GM21737 (cell line): ENCODE results near the gene RHBG.
"Not testable (repeated sequence)": the region's sequence is repeated elsewhere in the genome, so short reads cannot be mapped to it uniquely, and the experiment has no call there.

Experiments
- ATAC-seq: cut with Tn5 transposase; IDR thresholded peaks from one replicate; pipeline ENCODE4 v1.9.1; 2021; ENCODE audit warnings: mild to moderate bottlenecking, moderate library complexity; ENCODE audit not compliant: unreplicated experiment

Gene RHBG

GRCh38 chr1:156359973-156360372, 9.0 kb upstream of the RHBG start:
- ATAC-seq, result no peak

- ATAC-seq, result no peak
These were observed 8.5 kb upstream of the RHBG start for GRCh38 chr1:156360534-156360933.

DNA sequence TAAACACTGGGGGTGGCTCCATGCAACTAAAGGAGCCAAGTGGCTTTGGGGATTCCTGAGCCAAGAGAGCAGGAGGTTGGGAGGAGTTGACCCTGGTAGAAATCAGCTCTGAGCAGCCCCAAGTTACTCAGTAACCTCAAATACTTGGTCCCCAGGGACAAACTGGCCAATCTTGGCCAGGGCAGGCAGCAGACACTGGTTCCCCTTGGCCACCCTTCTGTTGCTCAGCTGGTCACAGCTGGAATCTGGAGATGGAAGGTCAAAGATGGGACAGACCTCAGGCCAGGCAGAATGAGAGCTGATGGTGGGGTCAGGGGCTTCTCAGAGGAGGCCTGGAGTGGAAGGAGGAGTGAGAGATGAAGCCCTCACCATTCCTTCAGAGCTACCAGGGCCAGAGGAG, 3.3 kb upstream of the RHBG start:
- ATAC-seq, result no peak

DNA sequence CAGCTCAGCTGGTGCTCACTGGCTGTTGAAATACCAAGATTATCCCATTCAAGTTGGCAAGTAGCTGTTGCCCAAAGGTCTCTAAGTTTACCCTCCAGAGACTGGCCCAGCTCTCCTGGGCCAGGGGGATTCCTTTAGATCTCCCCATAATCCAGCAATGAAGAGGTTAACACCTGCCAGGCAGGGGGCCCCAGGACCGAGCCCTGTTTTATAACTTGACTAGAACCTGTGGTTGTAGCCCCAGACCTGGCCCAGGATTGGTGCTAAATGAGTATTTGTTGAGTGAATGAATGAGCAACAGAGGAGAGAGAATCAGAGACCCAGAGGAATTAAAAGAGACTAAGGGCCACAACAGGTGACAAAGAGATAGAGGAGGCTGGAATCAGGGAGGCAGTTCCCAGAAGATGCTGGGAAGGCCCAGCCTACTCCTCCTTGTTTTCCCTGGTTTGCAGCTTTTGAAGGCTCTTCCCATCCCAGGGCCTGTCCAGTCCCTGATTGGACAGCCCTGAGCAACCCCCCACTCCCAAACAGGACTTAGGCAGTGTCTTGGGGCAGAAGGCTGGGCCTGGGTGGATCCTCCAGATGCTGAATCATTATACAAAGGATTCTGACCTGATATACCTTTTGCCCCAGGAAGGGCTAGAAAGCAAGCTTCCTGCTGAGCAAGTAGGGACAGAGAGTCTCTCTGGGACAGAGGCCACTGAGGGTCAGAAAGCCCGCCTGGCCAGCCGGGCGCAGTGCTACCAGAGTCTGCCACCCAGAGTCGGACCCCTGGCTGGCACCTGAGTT, 2.4 kb upstream of the RHBG start:
- no peak for ATAC-seq

- no peak for ATAC-seq
These were observed 1.4 kb upstream of the RHBG start for GRCh38 chr1:156367383-156368156.

- ATAC-seq, result no peak
These were observed 803 bp upstream of the RHBG start for GRCh38 chr1:156368157-156368658.

DNA sequence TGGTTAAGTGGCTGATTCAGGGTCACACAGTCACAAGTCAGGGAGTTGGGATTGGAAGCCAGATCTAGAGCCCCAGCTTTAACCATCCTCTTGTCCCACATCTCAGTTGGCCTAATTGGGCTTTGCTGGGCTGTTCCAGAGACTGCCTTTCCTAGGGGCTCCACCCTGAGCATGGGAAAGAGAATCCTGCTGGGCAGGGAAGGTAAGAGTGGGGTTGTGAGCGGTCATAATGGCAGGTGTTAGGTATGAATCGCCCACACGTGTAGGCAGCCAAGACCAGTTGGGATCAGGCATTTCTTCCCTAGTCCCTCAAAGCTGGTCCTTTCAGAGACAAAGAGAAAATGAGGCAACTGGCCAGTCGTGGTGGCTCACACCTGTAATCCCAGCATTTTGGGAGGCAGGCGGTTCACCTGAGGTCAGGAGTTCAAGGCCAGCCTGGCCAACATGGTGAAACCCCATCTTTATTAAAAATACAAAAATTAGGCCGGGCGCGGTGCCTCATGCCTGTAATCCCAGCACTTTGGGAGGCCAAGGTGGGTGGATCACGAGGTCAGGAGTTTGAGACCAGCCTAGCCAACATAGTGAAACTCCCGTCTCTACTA, 775 bp downstream of the RHBG start:
- ATAC-seq, result not testable (repeated sequence)

- no peak for ATAC-seq
These were observed 2.7 kb downstream of the RHBG start for GRCh38 chr1:156371553-156372264.

- no peak for ATAC-seq
These were observed 3.2 kb downstream of the RHBG start for GRCh38 chr1:156372265-156372586.

GRCh38 chr1:156372876-156373275, 3.9 kb downstream of the RHBG start:
- no peak for ATAC-seq

- ATAC-seq, result no peak
These were observed 4.5 kb downstream of the RHBG start for GRCh38 chr1:156373546-156373945.

DNA sequence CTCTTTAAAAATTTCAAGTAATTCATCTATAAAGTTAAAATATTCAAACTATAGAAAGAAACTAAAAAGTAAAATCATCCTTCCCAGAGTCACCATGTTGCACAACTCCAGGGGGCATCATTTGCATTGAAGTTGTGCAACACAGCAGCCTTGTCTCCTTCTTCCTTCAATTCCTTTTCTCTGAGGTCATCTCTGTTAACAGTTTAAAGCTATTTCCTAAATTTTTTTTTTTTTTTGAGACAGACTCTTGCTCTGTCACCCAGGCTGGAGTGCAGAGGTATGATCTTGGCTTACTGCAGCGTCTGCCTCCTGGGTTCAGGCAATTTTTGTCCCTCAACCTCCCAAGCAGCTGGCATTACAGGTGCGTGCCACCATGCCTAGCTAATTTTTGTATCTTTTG, 7.1 kb downstream of the RHBG start:
- no peak for ATAC-seq

DNA sequence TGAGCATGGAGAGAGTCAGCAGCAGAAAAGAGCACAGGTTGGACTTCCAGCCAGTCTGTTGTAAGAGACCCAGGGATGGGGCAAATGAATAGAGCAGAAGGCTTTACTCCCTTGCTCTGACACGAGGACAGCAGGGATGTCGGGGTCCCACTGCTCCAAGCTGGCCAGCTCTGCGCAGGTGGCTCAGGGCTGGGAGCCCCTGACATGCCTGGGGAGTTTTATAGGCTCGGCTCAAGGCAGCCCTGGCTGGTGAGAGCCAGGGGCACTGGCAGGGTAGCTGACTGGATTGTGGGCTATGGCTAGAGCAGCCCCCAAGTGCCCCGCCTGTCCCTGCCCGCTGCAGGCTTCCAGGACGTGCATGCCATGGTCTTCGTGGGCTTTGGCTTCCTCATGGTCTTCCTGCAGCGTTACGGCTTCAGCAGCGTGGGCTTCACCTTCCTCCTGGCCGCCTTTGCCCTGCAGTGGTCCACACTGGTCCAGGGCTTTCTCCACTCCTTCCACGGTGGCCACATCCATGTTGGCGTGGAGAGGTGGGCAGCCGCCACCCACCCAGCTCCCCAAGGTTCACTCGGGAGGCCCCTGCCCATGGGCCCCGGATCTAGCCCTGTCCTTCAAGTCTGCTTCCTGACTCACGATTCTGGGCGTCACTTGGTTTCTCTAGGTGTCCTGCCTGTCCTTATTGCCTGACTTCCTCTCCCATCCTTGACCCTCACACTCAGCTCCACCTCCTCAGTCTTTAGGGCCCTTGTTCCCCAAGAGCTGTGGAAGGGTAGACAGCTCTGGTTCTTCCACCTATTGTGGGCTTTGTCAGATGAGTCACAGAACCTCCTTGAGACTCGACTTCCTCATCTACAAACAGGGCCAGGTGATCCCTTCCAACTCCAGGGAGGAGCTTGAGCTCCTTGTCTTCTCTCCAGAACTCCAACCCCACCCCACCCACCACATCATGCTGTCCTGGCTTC, 8.2 kb downstream of the RHBG start:
- ATAC-seq, result no peak

DNA sequence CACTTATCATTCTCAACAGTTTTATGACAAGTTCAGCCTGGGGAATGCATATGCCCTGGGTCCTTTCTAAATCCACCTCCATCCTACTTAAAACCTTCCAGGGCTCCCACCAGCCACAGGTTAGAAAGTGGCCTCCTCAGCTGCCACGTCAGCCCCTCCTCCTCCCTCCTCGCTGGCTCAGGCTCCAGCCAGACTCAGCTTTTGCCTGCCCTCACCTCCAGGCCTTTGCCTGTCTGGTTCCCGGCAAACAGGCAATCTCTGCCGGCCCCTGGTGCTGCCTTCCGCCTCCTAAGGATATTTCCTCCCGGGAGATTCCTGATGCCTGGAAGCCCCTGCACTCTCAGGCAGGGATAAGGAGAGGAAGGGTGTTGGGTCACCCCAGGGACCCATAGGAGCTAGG, 9.5 kb downstream of the RHBG start:
- no peak for ATAC-seq

GRCh38 chr1:156379420-156380165, 10.6 kb downstream of the RHBG start:
- no peak for ATAC-seq

DNA sequence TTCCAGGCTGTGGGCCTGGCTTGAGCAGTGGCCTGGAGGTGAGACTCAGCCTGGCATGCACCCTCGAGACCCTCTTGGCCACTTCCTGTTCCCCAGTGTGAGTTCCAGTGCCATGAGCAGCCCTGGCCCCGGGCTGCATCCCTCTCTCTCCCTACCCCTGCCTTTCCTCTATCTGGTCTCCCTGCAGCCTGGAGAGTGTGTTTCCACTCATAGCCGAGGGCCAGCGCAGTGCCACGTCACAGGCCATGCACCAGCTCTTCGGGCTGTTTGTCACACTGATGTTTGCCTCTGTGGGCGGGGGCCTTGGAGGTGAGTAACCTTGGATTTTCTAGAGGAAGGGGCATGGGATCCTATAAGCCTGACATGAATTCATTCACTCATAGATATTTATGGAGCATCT, 13.6 kb downstream of the RHBG start:
- ATAC-seq, result no peak

- no peak for ATAC-seq
These were observed 14.0 kb downstream of the RHBG start for GRCh38 chr1:156383023-156383422.

- no peak for ATAC-seq
These were observed 15.0 kb downstream of the RHBG start for GRCh38 chr1:156384007-156384406.

- ATAC-seq, result no peak
These were observed 15.6 kb downstream of the RHBG start for GRCh38 chr1:156384658-156385057.
